SKM-1 treated with dmso at 0.1 percent for 144 hours (cell line): ENCODE results near the gene CEP57.

Source experiments
- DNase-seq: peaks from one replicate; lab custom pipeline; 2025; ENCODE audit not compliant: unreplicated experiment; lab: John Stamatoyannopoulos, UW

CEP57 gene

GRCh38 chr11:95790123-95790932 is at the start of gene CEP57:
Gene CEP57, plus strand, starts transcription at chr11:95790498. Its CDS starts 201 bp downstream, at chr11:95790699.
- DNase-seq: peak; percentile 96

- DNase-seq: no peak
Observed at GRCh38 chr11:95750101-95750500, 40.2 kb upstream of the CEP57 start.

GRCh38 chr11:95751515-95751914 is 38.8 kb upstream of the CEP57 start:
- no peak for DNase-seq

- no peak for DNase-seq
Observed at GRCh38 chr11:95760941-95761340, 29.4 kb upstream of the CEP57 start.

GRCh38 chr11:95762534-95762933 is 27.8 kb upstream of the CEP57 start:
- DNase-seq: no peak

GRCh38 chr11:95764267-95764898 is 25.9 kb upstream of the CEP57 start:
- DNase-seq: peak; percentile 65

GRCh38 chr11:95766701-95767100 is 23.6 kb upstream of the CEP57 start:
- DNase-seq: no peak

- DNase-seq: peak; percentile 24
Observed at GRCh38 chr11:95767498-95767897, 22.8 kb upstream of the CEP57 start.

GRCh38 chr11:95768521-95768920 is 21.8 kb upstream of the CEP57 start:
- no peak for DNase-seq

GRCh38 chr11:95776859-95777258 is 13.4 kb upstream of the CEP57 start:
- DNase-seq: no peak

- DNase-seq: no peak
Observed at GRCh38 chr11:95778699-95779098, 11.6 kb upstream of the CEP57 start.

GRCh38 chr11:95780544-95780943 is 9.8 kb upstream of the CEP57 start:
- no peak for DNase-seq

GRCh38 chr11:95788921-95789505 is 1.3 kb upstream of the CEP57 start:
- DNase-seq: no peak

- DNase-seq: peak; percentile 98
Observed at GRCh38 chr11:95789506-95790122, 684 bp upstream of the CEP57 start, which contains the start of gene FAM76B. Gene FAM76B, minus strand, starts transcription at chr11:95789782. Its CDS starts 304 bp downstream, at chr11:95789478.

- DNase-seq: peak; percentile 58
Observed at GRCh38 chr11:95790933-95791708, 823 bp downstream of the CEP57 start.

GRCh38 chr11:95791709-95792033 is 1.4 kb downstream of the CEP57 start:
- DNase-seq: no peak

GRCh38 chr11:95792200-95792599 is 1.9 kb downstream of the CEP57 start:
- DNase-seq: no peak

GRCh38 chr11:95792700-95793099 is 2.4 kb downstream of the CEP57 start:
- DNase-seq: no peak

GRCh38 chr11:95793116-95793515 is 2.8 kb downstream of the CEP57 start:
- no peak for DNase-seq

GRCh38 chr11:95794086-95794485 is 3.8 kb downstream of the CEP57 start:
- DNase-seq: no peak
